K562 (cell line): ENCODE results near the gene MRGPRF. TPM values are rescaled to one million over a fixed set of nuclear protein-coding genes. Genes with fewer than 3 reads are reported as not detected.

Experiments
- ATAC-seq: fragments of 200-7000 bp; cut with Tn5 transposase; 3 replicates; pipeline ENCODE4 v1.9.1; 2020; ENCODE audit warnings: moderate library complexity
- BruUV-seq: library from RNA; stranded (reverse); fragments of 400-500 nt; replicated peaks from 2 replicates; lab custom pipeline; 2021; lab: Mats Ljungman, UMichigan
- CTCF ChIA-PET: fragments of 300-600 bp; formaldehyde crosslinking; extraction: SDS; loops from one replicate; lab custom pipeline; 2021; ENCODE audit warnings: low intra/inter-chr PET ratio; lab: Yijun Ruan, JAX
- POLR2A ChIA-PET: fragments of 300-600, 350-650 bp; sonication (Branson Sonifier 250); formaldehyde crosslinking; extraction: SDS; loops from one replicate; lab custom pipeline; 2021; ENCODE audit warnings: antibody characterized with exemption, inconsistent platforms; lab: Yijun Ruan, JAX
- DNase-seq, 4 experiments: peaks; one replicate each; pipeline versions ENCODE4 v3.0.0 to v3.0.0-alpha.2; 2011 to 2018; ENCODE audit warnings: low spot score in 3 of 4, mixed read lengths in 3 of 4; ENCODE audit errors: extremely low read depth in 1 of 4
- FAIRE-seq: peaks from 2 replicates; lab custom pipeline; 2011; peaks lifted over from hg19 to GRCh38; lab: Jason Lieb, UNC
- H2AFZ ChIP-seq: 2 replicates; pipeline ENCODE4 v1.6.0; 2011; ENCODE audit warnings: low read depth, low read length, control low read depth, inconsistent platforms
- H3K27ac ChIP-seq: fragments of 200-600 bp; 3 replicates; pipeline ENCODE4 v1.8.0; 2011; ENCODE audit warnings: low read depth, mild to moderate bottlenecking, control low read depth, inconsistent platforms, low read length, moderate library complexity, mixed read lengths; ENCODE audit errors: extremely low read depth
- H3K27me3 ChIP-seq, 2 experiments: fragments of 300-600 bp in 1 of 2; 2 replicates in 1 of 2; 3 replicates in 1 of 2; pipeline versions ENCODE4 v1.6.0 to v1.8.0; 2011; ENCODE audit warnings: inconsistent platforms in 2 of 2, low read length in 2 of 2, mild to moderate bottlenecking in 1 of 2, mixed read lengths in 1 of 2, moderate library complexity in 1 of 2; ENCODE audit not compliant: control insufficient read depth in 2 of 2, insufficient read depth in 2 of 2
- H3K36me3 ChIP-seq: fragments of 300-600 bp; 3 replicates; pipeline ENCODE4 v1.8.0; 2011; ENCODE audit warnings: mild to moderate bottlenecking, low read length, inconsistent platforms; ENCODE audit not compliant: control insufficient read depth, insufficient read depth
- H3K4me1 ChIP-seq, 2 experiments: fragments of 200-600 bp in 1 of 2; replicated peaks in 1 of 2; 2 replicates in 1 of 2; 3 replicates in 1 of 2; pipeline versions ENCODE4 v1.5.1 to v1.8.0; 2011; ENCODE audit warnings: inconsistent platforms in 2 of 2, low read length in 2 of 2, mild to moderate bottlenecking in 1 of 2, mixed read lengths in 1 of 2, moderate library complexity in 1 of 2; ENCODE audit not compliant: control insufficient read depth in 2 of 2, insufficient read depth in 2 of 2
- H3K4me2 ChIP-seq: 2 replicates; pipeline ENCODE4 v1.6.1; 2011; ENCODE audit warnings: low read length, control low read depth, inconsistent platforms, mixed read lengths; ENCODE audit not compliant: insufficient read depth
- H3K4me3 ChIP-seq: fragments of 200-600 bp; sonication (generic), shearing (Covaris generic); 2 replicates; pipeline ENCODE4 v1.5.1; 2016; ENCODE audit warnings: control low read depth, inconsistent platforms
- H3K79me2 ChIP-seq: fragments of 200-600 bp; 3 replicates; pipeline ENCODE4 v1.8.0; 2011; ENCODE audit warnings: low read length, inconsistent platforms; ENCODE audit not compliant: control insufficient read depth, insufficient read depth
- H3K9ac ChIP-seq, 2 experiments: 2 replicates each; pipeline versions ENCODE4 v1.6.0 to v1.6.1; 2011; ENCODE audit warnings: low read depth in 2 of 2, low read length in 2 of 2, control low read depth in 1 of 2, inconsistent platforms in 1 of 2, mild to moderate bottlenecking in 1 of 2, mixed read lengths in 1 of 2; ENCODE audit not compliant: insufficient read depth in 1 of 2
- H3K9me1 ChIP-seq: one replicate; pipeline ENCODE4 v1.6.0; 2011; ENCODE audit warnings: inconsistent platforms, mild to moderate bottlenecking, low read length, moderate library complexity; ENCODE audit not compliant: control insufficient read depth, insufficient read depth
- H3K9me3 ChIP-seq: replicated peaks from 2 replicates; pipeline ENCODE4 v1.5.1; 2011; ENCODE audit warnings: low read depth, low read length, inconsistent platforms; ENCODE audit not compliant: control insufficient read depth, insufficient read depth
- H4K20me1 ChIP-seq: replicated peaks from 2 replicates; pipeline ENCODE4 v1.6.1; 2011; ENCODE audit warnings: low read length, inconsistent platforms, mixed read lengths; ENCODE audit not compliant: control insufficient read depth, insufficient read depth
- BRD9 ChIP-seq: fragments of 450-650 bp; IDR thresholded peaks from 2 replicates; pipeline ENCODE4 v1.6.1; 2018; ENCODE audit warnings: low read depth; ENCODE audit not compliant: partially characterized antibody
- CCNT2 ChIP-seq: IDR thresholded peaks from 2 replicates; pipeline ENCODE4 v1.6.1; 2011; ENCODE audit warnings: borderline replicate concordance, low read depth, mild to moderate bottlenecking, moderate library complexity, mixed read lengths, low read length; ENCODE audit not compliant: insufficient read length; ENCODE audit errors: extremely low read depth
- GATAD2A ChIP-seq: fragments of 450-650 bp; IDR thresholded peaks from 2 replicates; pipeline ENCODE4 v1.6.1; 2017
- HDAC6 ChIP-seq: IDR thresholded peaks from 2 replicates; pipeline ENCODE4 v1.6.1; 2012; ENCODE audit warnings: low read depth, mild to moderate bottlenecking, control low read depth, inconsistent platforms, low read length, moderate library complexity
- MEIS2 ChIP-seq: fragments of 450-650 bp; IDR thresholded peaks from 2 replicates; pipeline ENCODE4 v1.6.1; 2014; ENCODE audit warnings: mild to moderate bottlenecking; ENCODE audit not compliant: partially characterized antibody
- NFIX ChIP-seq: fragments of 250-450 bp; sonication (Bioruptor Pico); IDR thresholded peaks from 2 replicates; pipeline ENCODE4 v1.4.0; 2020; ENCODE audit warnings: low read depth, mild to moderate bottlenecking, moderate library complexity
- RBM14 ChIP-seq: fragments of 200-400 bp; formaldehyde crosslinking; IDR thresholded peaks from 2 replicates; pipeline ENCODE4 v1.6.1; 2018; ENCODE audit warnings: low read depth, mild to moderate bottlenecking, low read length, moderate library complexity, borderline replicate concordance; ENCODE audit not compliant: insufficient read depth
- THRB ChIP-seq: fragments of 450-650 bp; formaldehyde crosslinking; conservative IDR thresholded peaks from 2 replicates; pipeline ENCODE4 v1.4.0; 2022; ENCODE audit warnings: mild to moderate bottlenecking, missing genetic modification characterization
- ZBTB49 ChIP-seq: sonication (generic); formaldehyde crosslinking; IDR thresholded peaks from 2 replicates; pipeline ENCODE4 v1.8.0; 2022; ENCODE audit warnings: missing genetic modification reagents, mild to moderate bottlenecking, borderline replicate concordance
- ZNF140 ChIP-seq: fragments of 250-450 bp; sonication (Bioruptor Pico); IDR thresholded peaks from 2 replicates; pipeline ENCODE4 v1.8.0; 2021; ENCODE audit warnings: moderate library complexity, mild to moderate bottlenecking, inconsistent platforms
- ZNF146 ChIP-seq: IDR thresholded peaks from one replicate; pipeline ENCODE4 v1.6.1; 2018; ENCODE audit warnings: missing compliant biosample characterization; ENCODE audit not compliant: unreplicated experiment
- ZNF3 ChIP-seq: fragments of 250-450 bp; sonication (Bioruptor Pico); IDR thresholded peaks from 2 replicates; pipeline ENCODE4 v1.5.0; 2021; ENCODE audit warnings: mild to moderate bottlenecking, moderate library complexity
- ZNF609 ChIP-seq: sonication (generic); formaldehyde crosslinking; IDR thresholded peaks from 2 replicates; pipeline ENCODE4 v1.8.1; 2023; ENCODE audit warnings: missing genetic modification reagents, mild to moderate bottlenecking, borderline replicate concordance
- ZNF695 ChIP-seq: fragments of 450-650 bp; formaldehyde crosslinking; IDR thresholded peaks from 2 replicates; pipeline ENCODE4 v1.4.0; 2020; ENCODE audit warnings: mild to moderate bottlenecking, moderate library complexity
- ZNF778 ChIP-seq: fragments of 450-650 bp; formaldehyde crosslinking; IDR thresholded peaks from 2 replicates; pipeline ENCODE4 v1.4.0; 2020; ENCODE audit warnings: mild to moderate bottlenecking, moderate library complexity
- WGBS: fragments of 100-300 bp; shearing (Covaris generic); methylation state at CpG from one replicate; pipeline ENCODE4 v1.1.6; 2016; ENCODE audit warnings: low coverage, mixed read lengths; ENCODE audit not compliant: insufficient coverage; ENCODE audit errors: missing lambda C conversion rate; 5-methylcytosine and 5-hydroxymethylcytosine counted together
- in situ Hi-C: fragments of 300-500 bp; cut with MboI; formaldehyde crosslinking; loops from 4 replicates; pipeline ENCODE4 v1.15.0; 2018; ENCODE audit warnings: inconsistent platforms, mixed read lengths
- intact Hi-C: fragments of 100-400 bp; cut with micrococcal nuclease; formaldehyde crosslinking; loops from 2 replicates; pipeline ENCODE4 v1.14.2; 2022
- polyA plus RNA-seq, 8 experiments: library from polyadenylated mRNA; depleted of rRNA in 4 of 8; stranded (reverse) in 5 of 8; unstranded in 3 of 8; fragments of >200 nt; fragmentation: Nextera tagmentation in 2 of 8; fragmentation: Illumina TruSeq in 1 of 8; extraction: Ambion mirVana in 2 of 8; extraction: Trizol in 1 of 8; gene quantifications; 2 replicates each; pipeline versions ENCODE4 v1.2.1 to v1.2.3, GENCODE V29; 2011 to 2014; ENCODE audit warnings: inconsistent platforms in 1 of 8, missing spikeins in 1 of 8
- total RNA-seq, 7 experiments: library from RNA; depleted of rRNA in 6 of 7; stranded (reverse); fragments of >200 nt in 6 of 7; fragmentation: Illumina TruSeq in 2 of 7; extraction: Trizol in 2 of 7; gene quantifications; 2 replicates each; pipeline versions ENCODE4 v1.2.1 to v1.2.3, GENCODE V29; 2011 to 2021; ENCODE audit warnings: low replicate concordance in 1 of 7

The MRGPRF gene
- total and polyA plus RNA-seq, 9 of the 15 experiments (the other 6 are each of a cell fraction or from before 2014, with no cell fraction given) = not detected

GRCh38 chr11:68963779-68964178 lies 49.3 kb downstream of the MRGPRF start:
- CTCF ChIA-PET = no interaction called here
- intact Hi-C loops = no loop called here
- ATAC-seq = no peak
- TF ChIP-seq MEIS2 = no peak
- TF ChIP-seq GATAD2A = no peak
- no peak for TF ChIP-seq NFIX
- no peak for TF ChIP-seq ZNF695 (CRISPR knock-in tag)
- no peak for TF ChIP-seq ZNF146
- TF ChIP-seq ZBTB49 (CRISPR knock-in tag) = no peak
- no peak for TF ChIP-seq BRD9
- no peak for TF ChIP-seq ZNF778
- no peak for TF ChIP-seq RBM14
- TF ChIP-seq ZNF140 (CRISPR knock-in tag) = no peak
- no peak for TF ChIP-seq CCNT2
- no peak for TF ChIP-seq HDAC6
- no peak for TF ChIP-seq THRB
- TF ChIP-seq ZNF609 (CRISPR knock-in tag) = no peak
- no peak for TF ChIP-seq ZNF3 (CRISPR knock-in tag)

More at GRCh38 chr11:68963779-68964178, 49.3 kb downstream of the MRGPRF start:
- POLR2A ChIA-PET = no interaction called here
- Histone ChIP-seq H3K9me1 (no peaks in the 10 kb centered on the region), H3K4me2 (no peak overlapping the region), H2AFZ (no peak overlapping the region), H4K20me1 (no peaks in the 10 kb centered on the region; the same call in 1 of the 2 replicates), H3K36me3 (no peaks in the 10 kb centered on the region), H3K4me3 (no peak overlapping the region), H3K9me3 (no peaks in the 10 kb centered on the region), H3K9ac (no peak overlapping the region), H3K27me3 (peaks cover 46 to 77% of the 10 kb centered on the region in 2 experiments; a peak in 4 of 5 replicates), H3K4me1 (peaks cover 0 to 14% of the 10 kb centered on the region in 2 experiments; a peak in 2 of 5 replicates), H3K27ac (no peak overlapping the region; the same call in 2 of the 3 replicates), H3K79me2 (no peaks in the 10 kb centered on the region)
- in situ Hi-C loops = no loop called here
- BruUV-seq = no TSS peak
- no peak for DNase-seq
- WGBS = 3% methylated on average over 3 of the region's 3 CpGs
- peak; percentile 58 for FAIRE-seq
